ENCODE results near the gene LIPA.

Gene LIPA

DNA sequence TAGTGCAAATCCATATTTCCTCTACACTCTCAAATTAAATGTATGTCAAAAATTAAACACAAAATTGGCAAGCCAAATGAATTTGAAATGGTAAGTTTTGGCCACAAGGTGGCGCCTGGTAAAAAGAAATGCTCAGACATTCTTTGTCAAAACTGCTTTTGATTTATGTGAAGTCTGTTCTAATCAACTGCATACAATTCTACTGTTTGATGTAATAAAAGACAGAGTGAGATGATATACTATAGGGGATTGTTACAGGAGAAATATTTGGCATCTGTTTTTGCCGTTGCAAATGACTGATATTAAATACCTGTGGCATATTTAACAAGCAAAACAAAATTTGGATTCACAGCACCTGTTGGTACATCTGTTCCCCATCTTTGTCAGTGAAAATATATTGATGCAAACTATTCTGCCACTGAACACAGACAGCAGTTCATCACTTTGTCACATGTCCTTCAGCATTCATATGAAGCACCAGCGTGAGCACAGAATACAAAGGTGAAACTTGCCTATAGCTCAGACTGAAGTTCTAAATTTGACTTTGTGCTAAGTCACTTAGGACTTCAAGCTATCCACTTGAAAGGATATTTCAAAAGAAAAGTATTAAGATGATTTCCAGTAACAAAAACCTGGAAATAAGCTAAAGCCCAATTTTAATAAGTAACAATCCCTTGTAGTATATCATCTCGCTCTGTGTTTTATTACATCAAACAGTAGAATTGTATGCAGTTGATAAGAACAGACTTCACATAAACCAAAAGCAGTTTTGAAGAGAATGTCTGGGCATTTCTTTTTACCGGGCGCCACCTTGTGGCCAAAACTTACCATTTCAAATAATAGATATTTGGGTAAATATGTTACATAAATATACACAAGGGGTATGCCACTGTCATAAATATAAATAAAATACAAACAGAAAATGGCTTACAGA lies 34.3 kb downstream of the LIPA start:
- H3K9me3 Mint-ChIP-seq, result no peaks in the 10 kb centered on the region
- no peak overlapping the region for H3K4me3 Mint-ChIP-seq
- ATAC-seq (ENCODE audit: low read depth) (peak; percentile 68), DNase-seq (ENCODE audit: low spot score in 2 of 2) (peak; percentile 48 to 59)
- peaks cover 7% of the 10 kb centered on the region for H3K4me1 Mint-ChIP-seq
- peaks cover 8% of the 10 kb centered on the region for H3K36me3 Mint-ChIP-seq
- no peak overlapping the region for H3K27ac Mint-ChIP-seq
- no peaks in the 10 kb centered on the region for H3K27me3 Mint-ChIP-seq

DNA sequence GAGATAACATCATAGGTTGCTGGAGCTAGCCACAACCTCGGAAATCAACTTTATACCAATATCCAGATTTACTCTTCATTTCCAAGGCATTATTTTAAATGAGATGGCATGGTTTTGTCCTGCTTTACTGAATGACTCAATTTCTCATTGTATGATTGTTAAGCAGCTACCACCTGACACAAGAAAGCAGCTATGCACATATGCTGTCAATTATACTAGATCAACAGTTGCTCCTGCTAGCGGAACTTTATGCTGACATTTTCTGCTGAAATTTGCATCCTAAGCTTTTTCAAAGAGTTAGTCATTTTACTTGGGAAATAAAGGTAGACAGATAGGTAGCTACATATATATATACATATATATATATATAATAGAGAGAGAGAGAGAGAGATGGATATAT lies 35.5 kb downstream of the LIPA start:
- no peak overlapping the region for H3K4me3 Mint-ChIP-seq
- no peaks in the 10 kb centered on the region for H3K9me3 Mint-ChIP-seq
- DNase-seq (ENCODE audit: low spot score in 2 of 2), result no peak
- no peak for ATAC-seq (ENCODE audit: low read depth)
- H3K36me3 Mint-ChIP-seq, result peaks cover 6% of the 10 kb centered on the region
- H3K4me1 Mint-ChIP-seq, result peaks cover 7% of the 10 kb centered on the region
- peaks cover 2% of the 10 kb centered on the region for H3K27me3 Mint-ChIP-seq
- no peak overlapping the region for H3K27ac Mint-ChIP-seq

DNA sequence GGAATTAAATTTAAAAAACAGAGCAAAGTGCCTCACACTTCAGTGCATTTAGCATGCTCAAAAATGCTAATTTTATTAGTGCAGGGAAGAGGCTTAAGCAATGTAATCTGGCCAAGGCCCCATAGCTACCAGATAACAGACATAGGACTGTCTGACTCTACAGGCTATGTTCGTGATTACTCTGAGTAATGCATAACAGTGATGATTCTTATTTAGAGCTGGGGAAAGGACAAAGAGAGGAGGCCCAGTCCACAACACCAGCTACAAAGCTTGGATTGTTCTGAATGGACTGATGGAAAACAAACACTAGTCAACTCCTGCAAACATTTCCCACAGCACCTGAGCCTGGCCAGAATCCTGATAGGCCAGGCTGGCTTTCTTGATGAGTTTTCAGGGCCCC lies 36.1 kb downstream of the LIPA start:
- H3K4me3 Mint-ChIP-seq, result no peak overlapping the region
- ATAC-seq (ENCODE audit: low read depth), result no peak

DNA sequence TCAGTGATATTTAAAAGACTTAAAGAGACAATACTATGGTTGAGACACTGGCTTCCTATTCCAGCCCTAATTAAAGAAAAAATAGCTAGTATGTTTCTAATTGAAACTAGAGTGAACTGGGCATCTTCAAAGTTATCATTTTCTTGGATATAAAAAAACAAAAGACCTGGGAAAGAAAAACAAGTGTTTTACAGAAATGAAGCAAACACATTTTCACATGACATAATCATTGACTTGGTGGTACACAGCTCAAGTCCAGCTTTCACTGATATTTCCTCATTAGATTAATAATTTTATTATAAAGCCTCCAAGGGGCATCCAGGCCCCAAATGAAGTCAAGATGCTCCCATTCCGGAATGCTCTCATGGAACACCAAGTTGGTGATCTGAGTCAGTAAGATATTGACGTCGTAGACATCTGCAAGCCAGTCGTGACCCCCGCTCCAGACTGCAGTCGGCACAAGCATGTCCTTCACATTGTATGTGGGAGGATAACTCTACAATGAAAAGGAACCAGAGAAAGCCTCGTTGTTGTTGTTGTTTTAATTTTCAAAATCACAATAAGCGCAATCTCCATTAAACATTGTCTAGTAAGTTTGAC lies 36.9 kb downstream of the LIPA start:
- no peak overlapping the region for H3K4me3 Mint-ChIP-seq
- peaks cover 7% of the 10 kb centered on the region for H3K4me1 Mint-ChIP-seq
- ATAC-seq (ENCODE audit: low read depth), result no peak
- peaks cover 2% of the 10 kb centered on the region for H3K36me3 Mint-ChIP-seq
- H3K27ac Mint-ChIP-seq, result no peak overlapping the region
- peaks cover 8% of the 10 kb centered on the region for H3K27me3 Mint-ChIP-seq
- no peaks in the 10 kb centered on the region for H3K9me3 Mint-ChIP-seq
- no peak for DNase-seq (ENCODE audit: low spot score in 2 of 2)

More for the DNA sequence above, 36.1 kb downstream of the LIPA start:
- DNase-seq (ENCODE audit: low spot score in 2 of 2), result no peak
- Mint-ChIP-seq H3K9me3 (no peaks in the 10 kb centered on the region), H3K4me1 (peaks cover 7% of the 10 kb centered on the region), H3K27me3 (peaks cover 7% of the 10 kb centered on the region), H3K27ac (no peak overlapping the region), H3K36me3 (peaks cover 2% of the 10 kb centered on the region)

DNA sequence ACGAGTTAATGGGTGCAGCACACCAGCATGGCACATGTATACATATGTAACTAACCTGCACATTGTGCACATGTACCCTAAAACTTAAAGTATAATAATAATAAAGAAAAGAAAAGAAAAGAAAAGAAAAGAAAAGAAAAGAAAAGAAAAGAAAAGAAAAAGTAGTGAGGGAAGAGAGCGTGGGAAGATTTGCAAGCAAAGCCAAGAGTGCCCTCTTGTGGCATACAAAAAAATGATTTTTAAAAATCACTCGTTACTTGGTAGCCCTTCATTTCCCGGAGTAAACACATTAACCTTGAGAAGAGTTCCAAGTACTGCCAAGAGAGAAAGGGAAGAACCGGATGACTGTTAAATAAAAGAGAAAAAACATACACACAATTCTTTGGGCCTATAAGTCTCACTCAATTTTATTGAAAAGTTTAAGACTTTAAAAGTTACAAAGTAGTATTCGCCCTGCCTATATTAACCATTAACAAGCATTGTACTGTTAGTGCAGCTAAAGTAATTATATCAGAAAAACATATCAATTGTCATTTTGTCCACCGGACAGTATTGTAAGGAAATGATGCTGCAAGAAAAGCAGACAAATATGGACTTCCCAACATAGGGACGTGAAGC lies 38.3 kb downstream of the LIPA start:
- ATAC-seq (ENCODE audit: low read depth) (peak; percentile 50), DNase-seq (ENCODE audit: low spot score in 2 of 2) (peak in 1 of 2 donors; percentile 38)
- H3K36me3 Mint-ChIP-seq, result peaks cover 2% of the 10 kb centered on the region
- H3K27me3 Mint-ChIP-seq, result peaks cover 11% of the 10 kb centered on the region
- H3K27ac Mint-ChIP-seq, result no peak overlapping the region
- H3K4me3 Mint-ChIP-seq, result no peak overlapping the region
- no peaks in the 10 kb centered on the region for H3K9me3 Mint-ChIP-seq
- H3K4me1 Mint-ChIP-seq, result peaks cover 10% of the 10 kb centered on the region

DNA sequence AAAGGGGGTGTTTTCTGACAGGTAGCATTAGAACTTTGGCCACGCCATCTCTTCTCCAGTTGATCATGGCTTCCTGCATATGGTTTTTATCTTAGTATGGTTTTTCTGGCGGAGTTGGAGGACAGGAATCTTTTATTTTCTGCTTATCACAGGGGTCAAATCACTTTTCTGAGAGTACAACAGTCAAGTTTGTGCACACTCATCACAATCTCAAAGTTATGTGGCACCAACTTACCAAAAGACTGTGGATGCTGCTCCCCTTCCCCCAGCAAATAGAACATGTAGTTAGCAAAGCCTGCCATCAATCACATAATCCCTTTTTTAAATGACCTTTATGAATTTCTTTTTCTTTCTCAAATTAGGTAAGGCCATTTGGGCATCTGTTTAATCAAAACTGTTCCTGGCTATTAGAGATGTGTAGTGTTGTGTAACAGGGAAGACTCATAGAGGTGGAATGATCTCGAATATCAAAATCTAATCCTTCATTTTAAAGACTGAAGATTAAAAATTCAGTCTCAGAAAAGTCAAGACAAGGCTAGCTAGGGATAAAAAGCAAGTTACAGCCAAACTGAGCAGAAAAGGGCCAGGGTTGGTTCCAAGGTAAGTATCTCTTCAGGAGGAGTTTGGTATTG lies 40.7 kb downstream of the LIPA start:
- no peaks in the 10 kb centered on the region for H3K9me3 Mint-ChIP-seq
- no peak overlapping the region for H3K4me3 Mint-ChIP-seq
- DNase-seq (ENCODE audit: low spot score in 2 of 2), result no peak

DNA sequence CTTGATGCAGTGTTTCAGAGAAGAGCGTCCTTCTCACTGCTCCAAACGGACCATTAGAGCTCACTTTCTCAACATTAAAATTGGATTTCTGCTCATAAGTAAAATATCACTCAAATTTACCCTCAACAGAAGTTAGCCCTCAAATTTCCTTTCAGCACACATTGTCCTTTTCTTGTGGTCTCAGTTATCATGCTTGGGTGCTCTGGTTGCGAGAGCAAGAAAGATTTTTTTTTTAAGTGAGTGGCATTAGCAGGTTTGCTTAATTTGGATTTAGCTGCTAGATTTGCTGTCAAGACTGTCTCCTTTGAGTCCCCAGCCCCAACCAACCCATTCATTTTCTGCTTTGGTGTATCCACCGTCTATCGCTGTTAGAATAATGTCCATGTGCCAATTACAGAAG lies 41.9 kb downstream of the LIPA start:
- ATAC-seq (ENCODE audit: low read depth) (no peak), DNase-seq (ENCODE audit: low spot score in 2 of 2) (no peak)
- no peak overlapping the region for H3K27ac Mint-ChIP-seq
- H3K27me3 Mint-ChIP-seq, result peaks cover 16% of the 10 kb centered on the region
- H3K4me3 Mint-ChIP-seq, result no peak overlapping the region
- peaks cover under 1% of the 10 kb centered on the region for H3K36me3 Mint-ChIP-seq
- no peaks in the 10 kb centered on the region for H3K9me3 Mint-ChIP-seq
- H3K4me1 Mint-ChIP-seq, result peaks cover 15% of the 10 kb centered on the region

More for the DNA sequence above, 40.7 kb downstream of the LIPA start:
- no peak overlapping the region for H3K27ac Mint-ChIP-seq
- H3K27me3 Mint-ChIP-seq, result peaks cover 15% of the 10 kb centered on the region
- peaks cover 2% of the 10 kb centered on the region for H3K36me3 Mint-ChIP-seq
- no peak for ATAC-seq (ENCODE audit: low read depth)
- peaks cover 15% of the 10 kb centered on the region for H3K4me1 Mint-ChIP-seq

DNA sequence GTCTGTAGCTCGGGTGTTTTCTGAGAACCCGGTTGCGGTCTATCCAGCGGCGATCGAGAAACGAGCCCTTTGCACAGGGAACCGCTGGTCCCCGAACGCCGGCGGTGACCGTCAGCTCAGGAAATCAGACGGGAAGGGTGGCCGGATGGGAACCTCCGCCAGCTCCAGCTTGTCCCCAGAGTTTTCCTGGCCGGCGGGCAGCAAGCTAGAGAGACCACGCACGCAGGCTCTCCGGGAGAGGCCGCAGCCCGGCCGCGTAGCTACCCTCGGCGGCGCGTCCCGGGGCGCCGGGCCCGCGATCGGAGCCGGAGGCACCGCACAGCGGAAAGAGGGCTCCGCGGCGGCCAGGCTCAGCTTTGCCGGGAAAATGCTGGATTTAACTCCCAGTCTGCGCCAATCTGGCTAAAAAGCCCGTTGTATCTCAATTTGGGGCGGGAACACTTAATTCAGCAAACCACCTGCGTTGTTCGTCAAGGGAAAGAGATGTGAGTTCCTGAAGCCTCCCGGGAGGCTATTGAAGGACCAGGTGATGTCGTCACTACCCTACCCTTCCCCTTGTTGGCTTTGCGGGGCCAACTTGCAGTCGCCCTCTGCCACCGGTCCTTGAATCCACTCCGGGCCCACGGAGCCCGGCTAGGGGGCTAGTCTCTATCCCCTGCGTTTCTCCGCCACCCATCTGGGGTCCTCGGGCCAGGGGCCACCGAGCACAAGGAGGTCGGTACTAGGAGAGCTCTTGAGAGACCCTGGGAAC lies 43.6 kb downstream of the LIPA start:
- Mint-ChIP-seq H3K4me1 (peaks cover 13% of the 10 kb centered on the region), H3K9me3 (no peaks in the 10 kb centered on the region), H3K36me3 (no peaks in the 10 kb centered on the region), H3K27me3 (peaks cover 16% of the 10 kb centered on the region), H3K4me3 (peak overlapping the region; percentile 81), H3K27ac (no peak overlapping the region)
- DNase-seq (ENCODE audit: low spot score in 2 of 2), result peak; percentile 10 to 44
- ATAC-seq (ENCODE audit: low read depth), result peak; percentile 23

DNA sequence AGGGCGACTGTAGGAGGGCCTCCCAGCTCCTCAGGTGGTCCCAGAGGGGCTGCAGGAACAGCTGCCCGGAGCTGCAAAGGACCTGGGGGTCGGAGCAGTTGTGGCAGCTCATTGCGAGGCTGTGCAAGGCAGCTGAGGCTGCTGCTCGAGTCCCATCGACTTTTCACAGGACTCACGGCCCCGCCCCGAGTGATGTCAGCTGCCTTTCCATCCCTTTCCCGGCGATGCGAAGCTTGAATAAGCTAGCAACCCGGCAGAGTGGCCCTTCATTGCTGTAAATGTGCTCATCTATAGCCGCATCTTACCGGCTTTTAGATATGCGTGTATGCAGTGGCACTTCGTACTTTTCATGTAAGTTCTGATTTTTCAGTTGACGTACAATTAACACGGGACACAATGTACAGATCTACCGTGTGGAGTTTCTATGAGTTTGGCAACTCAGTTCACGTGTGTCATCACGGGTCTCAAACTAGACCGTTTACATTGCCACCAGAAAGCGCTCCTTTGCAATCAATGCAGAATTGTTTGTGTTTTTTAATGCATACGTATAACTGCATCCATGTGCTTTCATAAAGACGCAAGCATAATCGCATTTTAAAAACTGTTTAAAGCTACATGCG lies 44.3 kb downstream of the LIPA start, which contains the start of gene CH25H:
Gene CH25H, minus strand, starts transcription at position 137 of the 620 bp plus-strand sequence. Its CDS starts 25 bp downstream, at position 112.
- Mint-ChIP-seq H3K27me3 (peaks cover 16% of the 10 kb centered on the region), H3K4me3 (peak within 1 kb of the TSS; percentile 81), H3K27ac (no peak within 1 kb of the TSS), H3K36me3 (no peaks in the 10 kb centered on the region), H3K9me3 (no peaks in the 10 kb centered on the region), H3K4me1 (peaks cover 13% of the 10 kb centered on the region)
- DNase-seq (ENCODE audit: low spot score in 2 of 2) (peak; percentile 28 to 39), ATAC-seq (ENCODE audit: low read depth) (peak; percentile 40)

DNA sequence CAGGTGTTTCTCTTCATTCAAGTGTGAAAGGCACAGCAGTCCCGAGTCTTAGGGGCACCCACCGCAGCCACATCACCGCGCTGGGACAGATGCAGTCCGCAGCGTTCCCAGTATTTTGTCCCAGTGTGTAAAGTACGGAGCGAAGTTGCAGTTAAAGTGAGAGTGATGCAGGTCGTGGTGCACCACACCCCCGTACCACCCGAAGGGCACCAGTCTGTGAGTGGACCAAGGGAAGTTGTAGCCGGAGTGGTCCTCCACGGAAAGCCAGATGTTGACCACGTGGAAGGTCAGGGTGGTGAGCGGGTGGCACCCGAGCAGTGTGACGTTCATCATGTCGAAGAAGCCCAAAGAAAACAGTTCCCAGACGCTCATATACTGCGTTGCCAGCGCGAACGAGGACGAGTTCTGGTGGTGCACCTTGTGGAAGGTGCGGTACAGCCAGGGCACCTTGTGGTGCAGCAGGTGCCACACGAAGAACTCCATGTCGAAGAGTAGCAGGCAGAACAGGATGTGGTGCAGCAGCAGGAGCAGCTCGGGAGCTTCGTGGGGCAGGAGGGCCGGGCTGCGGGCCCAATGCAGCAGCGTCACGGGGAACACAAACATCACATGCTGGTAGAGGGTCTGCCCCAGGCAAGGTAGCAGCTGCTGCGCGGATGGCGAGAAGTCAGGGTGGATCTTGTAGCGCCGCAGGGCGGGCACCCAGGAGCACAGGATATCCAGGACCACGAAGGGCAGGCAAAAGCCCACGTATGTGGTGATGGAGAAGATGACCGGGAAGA lies 45.0 kb downstream of the LIPA start:
- ATAC-seq (ENCODE audit: low read depth), result peak; percentile 66
- peaks cover 16% of the 10 kb centered on the region for H3K27me3 Mint-ChIP-seq
- peaks cover 13% of the 10 kb centered on the region for H3K4me1 Mint-ChIP-seq
- H3K9me3 Mint-ChIP-seq, result no peaks in the 10 kb centered on the region
- H3K36me3 Mint-ChIP-seq, result no peaks in the 10 kb centered on the region
- peak; percentile 29 to 46 for DNase-seq (ENCODE audit: low spot score in 2 of 2)
- H3K27ac Mint-ChIP-seq, result no peak overlapping the region
- H3K4me3 Mint-ChIP-seq, result peak overlapping the region; percentile 81

DNA sequence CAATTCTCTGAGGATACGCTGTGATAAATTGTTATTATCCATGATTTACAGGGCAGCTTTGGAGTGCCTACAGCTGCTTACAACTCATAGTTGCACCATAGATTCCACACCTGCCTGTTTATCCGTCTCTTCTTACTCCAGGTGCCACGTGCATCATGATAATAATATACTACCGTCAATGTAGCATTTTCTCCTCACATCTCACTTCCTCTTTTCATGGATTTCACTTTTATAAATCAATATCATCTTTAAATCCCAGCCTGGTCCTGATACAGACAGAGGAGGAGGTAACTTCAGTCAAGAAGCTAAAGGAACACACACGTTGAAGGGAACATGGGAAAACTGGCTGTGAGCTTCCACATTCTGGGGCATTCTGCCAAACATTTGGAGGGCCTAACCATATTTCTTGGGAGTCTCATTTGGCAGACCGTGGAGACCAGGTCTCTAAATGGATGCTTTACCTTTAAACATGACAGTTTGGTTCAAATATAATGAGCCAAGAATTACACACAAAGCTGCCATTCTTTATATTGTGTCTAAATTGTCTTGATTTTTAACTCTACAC lies 46.9 kb downstream of the LIPA start:
- H3K36me3 Mint-ChIP-seq, result no peaks in the 10 kb centered on the region
- H3K9me3 Mint-ChIP-seq, result no peaks in the 10 kb centered on the region
- DNase-seq (ENCODE audit: low spot score in 2 of 2), result no peak
- peaks cover 11% of the 10 kb centered on the region for H3K27me3 Mint-ChIP-seq
- no peak overlapping the region for H3K27ac Mint-ChIP-seq
- no peak overlapping the region for H3K4me3 Mint-ChIP-seq
- ATAC-seq (ENCODE audit: low read depth), result no peak
- peaks cover 13% of the 10 kb centered on the region for H3K4me1 Mint-ChIP-seq

DNA sequence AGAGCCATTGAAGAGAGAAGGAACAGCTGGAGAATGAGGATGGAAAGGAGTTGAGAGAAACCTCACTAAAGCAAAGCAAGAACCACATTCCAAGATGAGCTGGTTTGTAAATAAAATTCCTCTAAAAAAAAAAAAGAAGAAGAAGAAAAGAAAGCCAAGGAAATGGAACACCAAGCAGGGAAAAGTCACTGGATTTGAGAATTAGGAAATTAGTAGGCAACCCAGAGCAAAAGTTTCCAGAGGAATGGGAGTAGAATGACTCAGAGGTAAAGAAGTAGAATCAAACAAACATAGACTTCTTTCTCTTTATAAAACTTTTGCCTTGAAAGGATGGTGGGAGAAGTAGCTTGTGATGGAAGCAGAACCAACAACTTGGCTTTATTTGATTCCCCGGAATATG lies 48.3 kb downstream of the LIPA start:
- H3K36me3 Mint-ChIP-seq, result no peaks in the 10 kb centered on the region
- H3K4me3 Mint-ChIP-seq, result no peak overlapping the region
- no peak overlapping the region for H3K27ac Mint-ChIP-seq
- peaks cover 7% of the 10 kb centered on the region for H3K27me3 Mint-ChIP-seq
- peaks cover 10% of the 10 kb centered on the region for H3K4me1 Mint-ChIP-seq
- ATAC-seq (ENCODE audit: low read depth) (no peak), DNase-seq (ENCODE audit: low spot score in 2 of 2) (no peak)
- H3K9me3 Mint-ChIP-seq, result no peaks in the 10 kb centered on the region

Measured in memory B cell (primary cell).